ENCODE results near the gene MSTO1.

GRCh38 chr1:155651861-155652661 lies 42.0 kb downstream of the MSTO1 start:
- TF ChIP-seq CSDC2 (CRISPR knock-in tag; IDR thresholded peaks at IDR 0.05) (no peak), PATZ1 (CRISPR knock-in tag; IDR thresholded peaks at IDR 0.05; ENCODE audit: borderline replicate concordance) (no peak), ARNTL (CRISPR knock-in tag; IDR thresholded peaks at IDR 0.05; ENCODE audit: borderline replicate concordance, low read depth) (no peak), GLIS3 (CRISPR knock-in tag; IDR thresholded peaks at IDR 0.05) (no peak), ZC3H10 (CRISPR knock-in tag; IDR thresholded peaks at IDR 0.05) (no peak), PPARA (CRISPR knock-in tag; IDR thresholded peaks at IDR 0.05; ENCODE audit: borderline replicate concordance) (no peak), TOX (CRISPR knock-in tag; IDR thresholded peaks at IDR 0.05; ENCODE audit: borderline replicate concordance) (no peak), ZFP3 (CRISPR knock-in tag; IDR thresholded peaks at IDR 0.05) (no peak)
